Body of pancreas (tissue), 4 donors: Measurements from ENCODE around the gene OR2V1. TPM values are rescaled to one million over a fixed set of nuclear protein-coding genes. Genes with fewer than 3 reads are reported as not detected.

Experiments used
- ATAC-seq: fragments of 150-250 bp; one replicate; pipeline ENCODE4 v1.9.1; 2016
- DNase-seq, 4 donors: peaks; one replicate each; pipeline ENCODE4 v3.0.0-alpha.2; 2019
- H3K27ac ChIP-seq, 4 donors: fragments of 200-600 bp; sonication (generic); 1 replicate in 3 of 4; 2 replicates in 1 of 4; pipeline versions ENCODE4 v1.5.1 to v1.6.1; 2016 to 2019; ENCODE audit warnings: mild to moderate bottlenecking in 1 of 4, mixed read lengths in 1 of 4, moderate library complexity in 1 of 4
- H3K27me3 ChIP-seq, 2 donors: fragments of 200-600 bp; sonication (generic); one replicate each; pipeline ENCODE4 v1.6.0; 2016; ENCODE audit warnings: mild to moderate bottlenecking in 1 of 2
- H3K36me3 ChIP-seq, 2 donors: fragments of 200-600 bp; sonication (generic); replicated peaks in 1 of 2; 2 replicates each; pipeline ENCODE4 v1.5.1; 2016; ENCODE audit warnings: low read depth in 2 of 2; ENCODE audit not compliant: insufficient read depth in 1 of 2
- H3K4me1 ChIP-seq: fragments of 200-600 bp; sonication (generic); one replicate; pipeline ENCODE4 v1.6.0; 2016
- H3K4me3 ChIP-seq, 2 donors: fragments of 200-600 bp; sonication (generic); 1 replicate in 1 of 2; 2 replicates in 1 of 2; pipeline ENCODE4 v1.5.1; 2016 to 2019
- H3K9me3 ChIP-seq, 3 donors: fragments of 200-600 bp; sonication (generic); 1 replicate in 2 of 3; 2 replicates in 1 of 3; pipeline ENCODE4 v1.5.1; 2016
- POLR2A ChIP-seq, 3 donors: fragments of 450-650 bp; IDR thresholded peaks; one replicate each; pipeline ENCODE4 v1.6.1; 2016; ENCODE audit warnings: antibody characterized with exemption in 3 of 3, mild to moderate bottlenecking in 2 of 3
- WGBS, 2 donors: methylation state at CpG; one replicate each; pipeline ENCODE4 v1.1.5; 2017; 5-methylcytosine and 5-hydroxymethylcytosine counted together
- intact Hi-C: fragments of 100-400 bp; cut with DNase I; formaldehyde crosslinking; loops from one replicate; pipeline ENCODE4 v1.15.1; 2023
- total RNA-seq, 2 donors: library from RNA; depleted of rRNA; stranded (reverse); fragments of >200 nt; gene quantifications; one replicate each; pipeline ENCODE4 v1.1.0, GENCODE V29; 2016
- TF ChIP-seq, protein P1 (sequence below), 7 experiments: fragments of 450-650 bp in 4 of 7; fragments of 200-600 bp in 3 of 7; sonication (generic) in 3 of 7; IDR thresholded peaks; one replicate each; pipeline ENCODE4 v1.5.1; 2016 to 2019; ENCODE audit warnings: antibody characterized with exemption in 7 of 7

OR2V1 gene
- total RNA-seq, 2 donors from 2014 or later, result not detected

DNA sequence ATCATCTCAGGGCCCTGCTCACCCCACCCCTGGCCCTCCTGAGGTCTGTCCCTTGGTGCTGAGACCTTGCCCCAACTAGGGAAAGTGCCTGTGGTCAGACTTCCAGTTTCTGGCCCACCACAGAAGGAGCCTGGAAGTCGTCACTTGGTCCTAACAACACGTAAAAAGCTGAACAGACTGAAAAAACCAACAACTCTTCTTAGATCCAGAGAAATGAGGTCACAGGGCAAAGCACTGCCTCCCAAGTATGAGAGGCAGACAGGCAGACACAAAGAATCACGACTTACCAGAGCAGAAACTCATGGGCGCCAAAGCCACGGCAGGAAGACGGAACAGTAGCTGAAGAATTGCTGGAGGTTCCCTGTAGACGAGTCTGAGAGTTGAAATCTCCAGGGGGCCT, 38.5 kb downstream of the OR2V1 start:
- H3K27ac ChIP-seq, result no peak overlapping the region
- no peaks in the 10 kb centered on the region for H3K4me1 ChIP-seq
- intact Hi-C loops, result no loop called here
- DNase-seq (no peak), ATAC-seq (no peak)
- WGBS, 2 donors, result 61 to 64% methylated on average over 7 of the region's 7 CpGs
- H3K27me3 ChIP-seq, result no peaks in the 10 kb centered on the region
- H3K4me3 ChIP-seq, result no peak overlapping the region
- TF ChIP-seq POLR2A (IDR thresholded peaks at IDR 0.05), result no peak
- TF ChIP-seq, protein P1, sequence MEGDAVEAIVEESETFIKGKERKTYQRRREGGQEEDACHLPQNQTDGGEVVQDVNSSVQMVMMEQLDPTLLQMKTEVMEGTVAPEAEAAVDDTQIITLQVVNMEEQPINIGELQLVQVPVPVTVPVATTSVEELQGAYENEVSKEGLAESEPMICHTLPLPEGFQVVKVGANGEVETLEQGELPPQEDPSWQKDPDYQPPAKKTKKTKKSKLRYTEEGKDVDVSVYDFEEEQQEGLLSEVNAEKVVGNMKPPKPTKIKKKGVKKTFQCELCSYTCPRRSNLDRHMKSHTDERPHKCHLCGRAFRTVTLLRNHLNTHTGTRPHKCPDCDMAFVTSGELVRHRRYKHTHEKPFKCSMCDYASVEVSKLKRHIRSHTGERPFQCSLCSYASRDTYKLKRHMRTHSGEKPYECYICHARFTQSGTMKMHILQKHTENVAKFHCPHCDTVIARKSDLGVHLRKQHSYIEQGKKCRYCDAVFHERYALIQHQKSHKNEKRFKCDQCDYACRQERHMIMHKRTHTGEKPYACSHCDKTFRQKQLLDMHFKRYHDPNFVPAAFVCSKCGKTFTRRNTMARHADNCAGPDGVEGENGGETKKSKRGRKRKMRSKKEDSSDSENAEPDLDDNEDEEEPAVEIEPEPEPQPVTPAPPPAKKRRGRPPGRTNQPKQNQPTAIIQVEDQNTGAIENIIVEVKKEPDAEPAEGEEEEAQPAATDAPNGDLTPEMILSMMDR (IDR thresholded peaks at IDR 0.05), result no peak
- H3K9me3 ChIP-seq, result no peaks in the 10 kb centered on the region
- H3K36me3 ChIP-seq, result no peaks in the 10 kb centered on the region

DNA sequence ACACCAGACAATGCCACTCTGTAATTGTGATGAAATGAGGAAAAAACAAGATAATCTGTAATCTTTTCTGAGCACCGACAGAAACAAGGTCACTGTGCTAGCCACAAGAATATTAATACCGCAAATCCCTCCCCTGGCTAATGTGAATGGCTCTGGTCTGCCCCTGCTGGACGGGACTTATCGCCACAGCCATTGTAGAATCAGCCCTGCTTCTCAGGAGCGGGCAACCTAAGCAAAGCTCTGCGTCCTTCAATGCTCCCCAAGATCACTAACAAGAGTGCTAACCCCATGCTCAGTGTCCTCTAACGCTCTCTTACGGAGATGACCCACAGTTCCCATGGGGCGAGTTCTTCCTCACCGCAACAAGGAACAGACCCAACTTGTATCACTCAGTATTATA, 42.7 kb downstream of the OR2V1 start:
- H3K4me3 ChIP-seq, result no peak overlapping the region
- WGBS, 2 donors, result 45 to 52% methylated on average over 10 of the region's 10 CpGs
- intact Hi-C loops, result no loop called here

DNA sequence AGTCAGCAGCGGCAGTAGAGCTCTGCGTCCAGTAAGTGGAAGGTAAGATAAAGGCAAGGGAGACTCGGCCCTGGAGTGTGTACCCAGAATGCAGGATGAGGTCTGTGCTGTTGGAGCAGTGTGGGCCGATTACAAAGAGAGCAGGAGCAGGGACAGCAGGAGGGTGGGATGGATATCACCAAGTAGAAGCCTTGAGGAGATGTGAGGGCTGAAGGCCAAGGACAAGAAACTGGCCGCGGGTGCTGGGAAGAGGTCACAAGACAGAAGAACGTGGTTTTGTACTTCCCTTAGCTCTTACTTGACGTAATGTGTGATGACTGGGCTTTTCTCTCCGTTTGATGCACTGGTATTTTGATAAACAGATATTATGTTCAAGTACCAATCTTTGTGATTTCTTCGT, 43.7 kb downstream of the OR2V1 start:
- H3K36me3 ChIP-seq, result no peaks in the 10 kb centered on the region
- WGBS, 2 donors, result 64 to 74% methylated on average over 10 of the region's 10 CpGs
- no peak overlapping the region for H3K4me3 ChIP-seq
- no peak for TF ChIP-seq POLR2A (IDR thresholded peaks at IDR 0.05)
- TF ChIP-seq, protein P1 (IDR thresholded peaks at IDR 0.05), result no peak
- no peaks in the 10 kb centered on the region for H3K9me3 ChIP-seq
- ATAC-seq, result no peak
- peaks cover 0 to 5% of the 10 kb centered on the region in 2 donors for H3K27me3 ChIP-seq
- intact Hi-C loops, result no loop called here
- DNase-seq, result no peak
- no peaks in the 10 kb centered on the region for H3K4me1 ChIP-seq
- H3K27ac ChIP-seq, result no peak overlapping the region

More for the DNA sequence above, 42.7 kb downstream of the OR2V1 start:
- no peaks in the 10 kb centered on the region for H3K4me1 ChIP-seq
- DNase-seq (no peak), ATAC-seq (no peak)
- no peak overlapping the region for H3K27ac ChIP-seq
- peaks cover 0 to 5% of the 10 kb centered on the region in 2 donors for H3K27me3 ChIP-seq
- H3K9me3 ChIP-seq, result no peaks in the 10 kb centered on the region
- no peak for TF ChIP-seq POLR2A (IDR thresholded peaks at IDR 0.05)
- TF ChIP-seq, protein P1 (IDR thresholded peaks at IDR 0.05), result no peak
- H3K36me3 ChIP-seq, result no peaks in the 10 kb centered on the region

DNA sequence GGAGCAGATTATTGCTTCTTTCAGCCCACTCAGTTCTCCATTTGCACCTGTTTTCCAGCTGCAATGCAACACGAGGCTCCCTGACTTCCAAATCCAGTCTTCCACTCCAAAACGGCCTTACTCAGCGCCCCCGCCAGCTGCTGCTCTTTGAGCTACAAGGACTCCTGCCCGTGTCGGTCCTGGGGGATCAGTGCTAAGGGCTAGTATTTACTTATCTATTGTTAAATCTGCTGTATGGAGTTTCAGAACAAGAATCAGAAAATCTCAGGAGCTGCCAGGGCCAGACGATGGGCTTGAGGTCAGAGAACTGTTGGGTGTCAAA, 44.1 kb downstream of the OR2V1 start:
- intact Hi-C loops, result no loop called here

More for the DNA sequence above, 44.1 kb downstream of the OR2V1 start:
- Histone ChIP-seq H3K36me3 (no peaks in the 10 kb centered on the region), H3K4me3 (no peak overlapping the region), H3K9me3 (no peaks in the 10 kb centered on the region), H3K27me3 (peaks cover 0 to 5% of the 10 kb centered on the region in 2 donors), H3K27ac (no peak overlapping the region), H3K4me1 (no peaks in the 10 kb centered on the region)
- no peak for TF ChIP-seq POLR2A (IDR thresholded peaks at IDR 0.05)
- TF ChIP-seq, protein P1 (IDR thresholded peaks at IDR 0.05), result no peak
- ATAC-seq (no peak), DNase-seq (no peak)
- 42 to 47% methylated on average over 7 of the region's 7 CpGs for WGBS, 2 donors
